Measurements from ENCODE around the gene BANF2.

GRCh38 chr20:17772005-17772343 is 72.2 kb downstream of the BANF2 start:
- TF ChIP-seq REST (IDR thresholded peaks at IDR 0.05; ENCODE audit: borderline replicate concordance) = no peak
- TF ChIP-seq EP300 (conservative IDR thresholded peaks at IDR 0.05; ENCODE audit: poor library complexity, severe bottlenecking) = no peak
- TF ChIP-seq EZH2 (IDR thresholded peaks at IDR 0.05; ENCODE audit: borderline replicate concordance, insufficient read depth, low read length, poor library complexity, severe bottlenecking) = no peak
- TF ChIP-seq CTCF (IDR thresholded peaks at IDR 0.05; ENCODE audit: poor library complexity, severe bottlenecking) = no peak
- no peak for TF ChIP-seq RAD21 (conservative IDR thresholded peaks at IDR 0.05)
- no peak for TF ChIP-seq POLR2AphosphoS5 (IDR thresholded peaks at IDR 0.05)

Measured in neural cell (in vitro differentiated cells).